22Rv1 (cell line): ENCODE data around the gene EIF4E3.

Source experiments
- CTCF ChIP-seq: fragments of 450-650 bp; IDR thresholded peaks from 2 replicates; pipeline ENCODE4 v1.5.1; 2017; ENCODE audit warnings: mild to moderate bottlenecking
- ZFX ChIP-seq: fragments of 450-650 bp; IDR thresholded peaks from 2 replicates; pipeline ENCODE4 v1.6.1; 2017; ENCODE audit warnings: antibody characterized with exemption, borderline replicate concordance

- TF ChIP-seq CTCF = no peak
- TF ChIP-seq ZFX = no peak
These were observed 99.5 kb downstream of the EIF4E3 start for GRCh38 chr3:71625676-71626075.
